ENCODE measurements around the gene SRCIN1. TPM values are rescaled to one million over a fixed set of nuclear protein-coding genes. Genes with fewer than 3 reads are reported as not detected.
"Not testable (repeated sequence)": the region's sequence is repeated elsewhere in the genome, so short reads cannot be mapped to it uniquely, and the experiment has no call there.

SRCIN1 gene
- total RNA-seq, 1 donor from 2014 or later, result 0.59 TPM

- peaks cover 9% of the 10 kb centered on the region for H3K27me3 Mint-ChIP-seq (ENCODE audit: unreplicated experiment)
- peaks cover 14% of the 10 kb centered on the region for H3K4me1 Mint-ChIP-seq (ENCODE audit: unreplicated experiment)
- no peaks in the 10 kb centered on the region for H3K9me3 Mint-ChIP-seq (ENCODE audit: unreplicated experiment)
- H3K27ac Mint-ChIP-seq (ENCODE audit: unreplicated experiment), result peak overlapping the region; percentile 72
- no peak for DNase-seq (ENCODE audit: low spot score)
- no peak for TF ChIP-seq CTCF (IDR thresholded peaks at IDR 0.05; ENCODE audit: unreplicated experiment)
- H3K4me3 Mint-ChIP-seq (ENCODE audit: unreplicated experiment), result peak overlapping the region; percentile 68
- peaks cover 44% of the 10 kb centered on the region for H3K36me3 Mint-ChIP-seq (ENCODE audit: low read depth, unreplicated experiment)
These were observed 120.6 kb downstream of the SRCIN1 start for GRCh38 chr17:38485146-38485468.

GRCh38 chr17:38484242-38485145 is 121.3 kb downstream of the SRCIN1 start:
- H3K4me1 Mint-ChIP-seq (ENCODE audit: unreplicated experiment), result peaks cover 14% of the 10 kb centered on the region
- H3K4me3 Mint-ChIP-seq (ENCODE audit: unreplicated experiment), result peak overlapping the region; percentile 68
- H3K36me3 Mint-ChIP-seq (ENCODE audit: low read depth, unreplicated experiment), result peaks cover 40% of the 10 kb centered on the region
- H3K9me3 Mint-ChIP-seq (ENCODE audit: unreplicated experiment); H3K27me3 Mint-ChIP-seq (ENCODE audit: unreplicated experiment): not testable (repeated sequence)
- DNase-seq (ENCODE audit: low spot score), result peak; percentile 72
- peak; percentile 87 for TF ChIP-seq CTCF (IDR thresholded peaks at IDR 0.05; ENCODE audit: unreplicated experiment)
- peak overlapping the region; percentile 77 for H3K27ac Mint-ChIP-seq (ENCODE audit: unreplicated experiment)

- not testable (repeated sequence) for DNase-seq (ENCODE audit: low spot score); H3K27ac Mint-ChIP-seq (ENCODE audit: unreplicated experiment)
- H3K36me3 Mint-ChIP-seq (ENCODE audit: low read depth, unreplicated experiment), result peaks cover 37% of the 10 kb centered on the region
These were observed 123.1 kb downstream of the SRCIN1 start for GRCh38 chr17:38482700-38483043.

GRCh38 chr17:38482039-38482699 is 123.6 kb downstream of the SRCIN1 start:
- Mint-ChIP-seq H3K4me1 (ENCODE audit: unreplicated experiment) (peaks cover 14% of the 10 kb centered on the region), H3K36me3 (ENCODE audit: low read depth, unreplicated experiment) (peaks cover 36% of the 10 kb centered on the region)
- not testable (repeated sequence) for H3K4me3 Mint-ChIP-seq (ENCODE audit: unreplicated experiment); H3K27ac Mint-ChIP-seq (ENCODE audit: unreplicated experiment); DNase-seq (ENCODE audit: low spot score); H3K9me3 Mint-ChIP-seq (ENCODE audit: unreplicated experiment); H3K27me3 Mint-ChIP-seq (ENCODE audit: unreplicated experiment)

More at GRCh38 chr17:38482700-38483043, 123.1 kb downstream of the SRCIN1 start:
- not testable (repeated sequence) for H3K9me3 Mint-ChIP-seq (ENCODE audit: unreplicated experiment); H3K4me3 Mint-ChIP-seq (ENCODE audit: unreplicated experiment); H3K27me3 Mint-ChIP-seq (ENCODE audit: unreplicated experiment)
- H3K4me1 Mint-ChIP-seq (ENCODE audit: unreplicated experiment), result peaks cover 14% of the 10 kb centered on the region

Other genes starting within 250 kb of the SRCIN1 start
- gene ARHGAP23, start 177.5 kb downstream of the SRCIN1 start, total RNA-seq (ENCODE audit: unreplicated experiment), result 70.5 TPM
- gene EPOP, start 69.0 kb upstream of the SRCIN1 start, total RNA-seq (ENCODE audit: unreplicated experiment), result 1.3 TPM
- gene MLLT6, start 99.3 kb upstream of the SRCIN1 start, total RNA-seq (ENCODE audit: unreplicated experiment), result 33.8 TPM
- gene CISD3, start 124.4 kb upstream of the SRCIN1 start, total RNA-seq (ENCODE audit: unreplicated experiment), result 17.0 TPM
- gene PCGF2, start 142.4 kb upstream of the SRCIN1 start, total RNA-seq (ENCODE audit: unreplicated experiment), result 79.4 TPM
- 175 TPM for gene PSMB3, start 146.8 kb upstream of the SRCIN1 start, total RNA-seq (ENCODE audit: unreplicated experiment)
- gene PIP4K2B, start 193.6 kb upstream of the SRCIN1 start, total RNA-seq (ENCODE audit: unreplicated experiment), result 91.7 TPM
- gene CWC25, start 219.4 kb upstream of the SRCIN1 start, total RNA-seq (ENCODE audit: unreplicated experiment), result 18.1 TPM
- gene RPL23, start 247.8 kb upstream of the SRCIN1 start, total RNA-seq (ENCODE audit: unreplicated experiment), result 2,464 TPM

Data from endothelial cell (in vitro differentiated cells).